GM19023 (cell line): Measurements from ENCODE around the gene STK24.
"Not testable (repeated sequence)": the region's sequence is repeated elsewhere in the genome, so short reads cannot be mapped to it uniquely, and the experiment has no call there.

ENCODE experiments used
- ATAC-seq: cut with Tn5 transposase; IDR thresholded peaks from one replicate; pipeline ENCODE4 v1.9.1; 2021; ENCODE audit warnings: mild to moderate bottlenecking, moderate library complexity; ENCODE audit not compliant: unreplicated experiment

STK24 gene

DNA sequence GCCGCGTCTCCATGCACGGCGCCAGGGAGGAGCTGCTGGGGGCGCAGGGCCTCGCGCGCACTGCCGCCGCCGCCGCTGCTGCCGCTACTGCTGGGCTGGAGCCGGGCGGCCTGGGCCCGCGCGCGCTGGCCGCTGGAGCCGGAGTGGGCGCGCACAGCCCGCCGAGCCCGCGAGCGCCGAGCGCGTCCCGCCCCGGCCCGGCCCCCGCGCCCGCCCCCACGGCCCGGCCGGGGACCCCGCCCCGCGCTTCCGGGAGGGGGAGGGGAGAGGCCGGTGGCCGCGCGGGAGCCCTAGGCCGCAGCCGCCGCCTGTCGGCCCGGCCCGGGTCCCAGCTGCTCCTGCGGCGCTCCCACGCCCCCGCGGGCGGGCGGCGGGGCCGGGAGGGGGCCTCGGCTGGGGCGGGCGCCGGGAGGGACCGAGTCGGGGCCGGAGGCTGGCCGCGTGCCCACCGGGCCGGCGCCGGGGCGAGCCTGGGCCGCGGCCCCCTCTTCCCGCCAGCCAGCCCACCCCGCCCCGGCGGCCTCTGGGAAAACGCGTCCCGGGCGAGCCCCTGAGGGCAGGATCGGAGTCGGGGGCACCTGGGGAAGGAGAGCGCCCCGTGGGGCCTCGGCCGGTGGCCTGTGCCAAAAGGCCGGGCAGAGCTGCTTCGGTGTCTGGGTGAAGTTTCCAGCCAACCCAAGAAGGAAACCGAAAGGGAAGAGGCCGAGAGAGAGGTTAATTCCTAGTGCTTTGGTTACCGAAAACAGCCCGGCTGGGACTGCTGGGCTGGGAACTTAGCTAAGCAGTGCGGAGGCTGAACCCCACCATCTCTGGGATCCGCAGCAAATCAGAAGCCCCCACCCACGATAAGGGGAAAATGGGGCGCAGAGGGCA is at the start of gene STK24:
Gene STK24 (minus strand): TSS at position 145 of the 873 bp plus-strand sequence. CDS start 321 bp downstream, outside the sequence.
- peak; percentile 71 for ATAC-seq

GRCh38 chr13:98626298-98626935 is 49.5 kb upstream of the STK24 start:
- ATAC-seq, result no peak

- not testable (repeated sequence) for ATAC-seq
Measured at GRCh38 chr13:98624589-98624988, 47.7 kb upstream of the STK24 start.

GRCh38 chr13:98622931-98623331 is 46.0 kb upstream of the STK24 start:
- no peak for ATAC-seq

DNA sequence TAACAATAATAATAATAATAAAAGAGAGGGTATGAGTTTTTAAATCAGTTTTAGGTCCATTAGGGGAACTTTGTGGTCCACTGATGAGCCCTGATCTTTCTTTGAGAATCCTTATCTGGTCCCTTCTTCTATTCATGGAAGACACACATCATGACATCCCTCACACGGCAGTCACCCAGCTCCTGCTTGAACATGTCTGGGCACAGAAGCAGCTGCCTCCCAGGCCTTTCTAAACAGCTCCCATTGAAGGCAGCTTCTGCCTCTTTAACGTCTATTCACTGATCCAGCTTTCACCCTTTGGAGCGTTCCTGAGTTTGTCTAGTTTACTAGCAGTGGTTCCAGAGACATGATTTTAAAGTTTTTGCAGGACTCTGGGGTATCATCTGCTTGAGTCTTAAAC is 42.6 kb upstream of the STK24 start:
- no peak for ATAC-seq

DNA sequence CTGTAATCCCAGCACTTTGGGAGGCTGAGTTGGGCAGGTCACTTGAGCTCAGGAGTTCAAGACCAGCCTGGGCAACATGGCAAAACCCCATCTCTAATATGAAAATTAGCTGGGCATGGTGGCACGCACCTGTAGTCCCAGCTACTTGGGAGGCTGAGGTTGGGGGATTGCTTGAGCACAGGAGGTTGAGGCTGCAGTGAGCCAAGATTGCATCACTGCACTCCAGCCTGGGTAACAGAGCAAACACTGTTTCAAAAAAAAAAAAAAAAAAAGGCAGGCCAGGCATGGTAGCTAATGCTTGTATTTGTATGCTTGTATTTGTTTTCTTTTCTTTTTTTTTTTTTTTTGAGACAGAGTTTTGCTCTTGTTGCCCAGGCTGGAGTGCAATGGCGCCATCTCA is 38.7 kb upstream of the STK24 start:
- not testable (repeated sequence) for ATAC-seq

DNA sequence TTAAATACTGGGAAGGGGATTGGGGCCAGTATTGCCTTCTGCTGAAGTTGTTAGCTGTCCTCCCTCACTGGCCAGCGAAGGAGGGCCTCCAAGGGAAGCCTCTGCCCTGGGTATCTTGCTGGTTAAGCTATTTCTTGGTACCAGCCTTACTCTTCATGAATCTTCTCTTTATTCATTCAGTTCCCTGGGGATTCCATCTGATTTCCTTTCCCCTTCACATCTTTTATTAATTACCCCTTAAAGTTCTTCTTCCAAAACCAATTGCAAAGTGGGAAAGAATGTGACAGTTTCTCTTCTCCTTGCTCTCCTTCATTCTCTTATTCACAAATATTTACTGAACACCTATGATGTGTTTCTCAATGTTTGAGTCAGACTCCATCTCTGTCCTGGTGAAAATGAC is 36.7 kb upstream of the STK24 start:
- no peak for ATAC-seq

DNA sequence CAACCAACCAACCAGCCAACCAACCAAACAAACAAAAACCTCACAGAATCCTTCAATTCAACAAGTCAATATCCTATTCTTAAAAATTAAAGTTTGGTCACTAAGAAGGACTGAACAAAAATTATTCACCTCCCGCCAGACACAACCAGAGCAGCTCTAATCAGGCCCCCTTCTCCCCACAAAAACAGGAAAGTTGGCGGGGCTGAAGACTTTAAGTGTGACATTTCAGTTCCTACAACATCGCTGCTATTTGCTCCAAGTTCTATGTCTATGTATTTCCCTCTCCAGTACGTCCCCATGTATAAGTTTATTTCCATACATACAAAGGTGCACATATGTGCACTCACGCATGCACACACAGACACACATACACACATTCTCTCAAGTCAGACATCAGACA is 32.8 kb upstream of the STK24 start:
- no peak for ATAC-seq

DNA sequence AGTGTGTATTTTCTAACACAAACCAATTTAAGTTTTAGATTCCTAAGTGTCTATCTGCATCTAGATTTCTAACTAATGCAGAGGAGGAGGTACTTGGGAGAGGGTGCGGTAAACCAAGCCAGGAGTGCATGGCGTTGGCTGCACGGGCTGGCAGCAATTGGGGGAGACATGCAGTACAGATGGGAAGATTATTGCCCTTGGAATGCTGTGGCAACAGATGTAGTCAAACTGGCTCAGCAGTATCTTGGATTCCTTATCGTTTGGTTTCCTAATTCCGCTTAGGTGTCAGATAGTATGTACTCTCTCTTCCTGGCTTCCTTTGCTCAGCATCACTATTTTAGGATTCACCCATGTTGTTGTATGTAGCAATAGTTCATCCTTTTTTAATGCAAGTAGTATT is 29.4 kb upstream of the STK24 start:
- no peak for ATAC-seq

DNA sequence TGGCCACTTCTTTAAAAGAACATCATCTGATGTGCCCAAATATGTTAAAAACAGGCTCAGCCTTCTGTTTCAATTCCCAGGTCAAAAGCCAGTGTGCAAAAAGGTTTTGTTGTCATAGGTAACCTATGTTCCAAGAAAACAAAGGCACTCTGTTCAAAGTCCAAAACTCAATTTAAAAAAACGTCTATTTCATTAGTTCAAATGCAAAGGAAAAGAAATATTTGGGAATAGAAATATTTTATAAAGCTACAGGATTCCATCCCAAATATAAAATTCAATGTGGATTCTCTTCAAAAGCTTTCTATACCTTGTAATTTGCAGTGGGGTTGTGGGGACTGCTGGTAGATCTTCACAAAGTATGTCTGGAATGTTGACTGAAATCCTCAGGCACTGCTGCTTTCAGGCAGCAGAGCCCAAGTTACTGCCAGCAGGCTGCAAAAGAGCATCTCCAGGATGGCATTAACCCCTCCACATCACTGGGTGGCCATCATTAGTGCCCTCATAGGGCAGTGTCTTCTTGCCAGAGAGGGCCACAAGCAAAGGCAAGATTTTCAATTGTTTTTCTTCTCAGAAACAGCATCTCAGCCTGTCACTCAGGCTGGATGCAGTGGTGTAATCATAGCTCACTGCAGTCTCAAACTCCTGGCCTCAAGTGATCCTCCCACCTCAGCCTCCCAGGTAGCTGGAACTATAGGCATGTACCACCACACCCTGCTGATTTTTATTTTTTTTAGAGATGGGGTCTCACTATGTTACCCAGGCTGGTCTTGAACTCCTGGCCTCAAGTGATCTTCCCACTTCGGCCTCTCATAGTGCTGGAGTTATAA is 22.8 kb upstream of the STK24 start:
- ATAC-seq, result no peak

DNA sequence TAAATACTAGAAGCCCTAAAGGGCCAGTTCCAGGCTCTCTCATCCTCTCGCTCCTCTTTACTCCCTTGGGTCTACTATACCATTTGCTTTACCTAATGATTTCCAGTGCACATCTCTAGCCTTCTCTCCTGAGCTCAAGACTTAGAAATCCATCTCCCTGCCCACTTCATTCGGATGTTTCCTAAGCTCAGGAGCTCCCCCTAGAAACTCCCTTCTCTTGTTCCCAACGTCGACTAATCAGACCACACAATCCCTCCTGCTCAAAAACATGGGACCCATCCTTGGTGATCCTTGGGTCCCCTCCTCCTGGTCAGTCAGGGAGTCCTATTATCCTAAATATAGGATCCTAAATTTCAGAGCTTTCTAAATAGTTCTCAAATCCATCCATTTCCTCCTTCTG is 21.1 kb upstream of the STK24 start:
- no peak for ATAC-seq

GRCh38 chr13:98595134-98595533 is 18.2 kb upstream of the STK24 start:
- ATAC-seq, result no peak

DNA sequence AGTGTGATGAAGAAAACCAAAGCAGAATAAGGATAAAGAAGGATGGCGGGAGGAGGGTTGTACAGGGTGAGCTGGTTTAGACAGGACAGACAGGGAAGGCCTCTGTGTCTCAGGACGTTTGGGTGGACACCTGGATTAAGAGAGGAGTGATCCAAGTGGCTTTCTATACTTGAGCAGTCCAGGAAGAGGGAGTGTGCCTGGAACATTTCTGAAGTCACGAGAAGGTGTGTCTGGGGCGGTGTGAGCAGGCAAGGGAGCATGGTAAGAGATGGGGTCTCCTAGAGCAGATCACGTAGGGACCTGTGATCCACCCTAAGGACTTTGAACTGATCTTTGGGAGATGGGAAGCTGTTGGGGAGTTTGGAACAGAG is 15.4 kb upstream of the STK24 start:
- ATAC-seq, result no peak

DNA sequence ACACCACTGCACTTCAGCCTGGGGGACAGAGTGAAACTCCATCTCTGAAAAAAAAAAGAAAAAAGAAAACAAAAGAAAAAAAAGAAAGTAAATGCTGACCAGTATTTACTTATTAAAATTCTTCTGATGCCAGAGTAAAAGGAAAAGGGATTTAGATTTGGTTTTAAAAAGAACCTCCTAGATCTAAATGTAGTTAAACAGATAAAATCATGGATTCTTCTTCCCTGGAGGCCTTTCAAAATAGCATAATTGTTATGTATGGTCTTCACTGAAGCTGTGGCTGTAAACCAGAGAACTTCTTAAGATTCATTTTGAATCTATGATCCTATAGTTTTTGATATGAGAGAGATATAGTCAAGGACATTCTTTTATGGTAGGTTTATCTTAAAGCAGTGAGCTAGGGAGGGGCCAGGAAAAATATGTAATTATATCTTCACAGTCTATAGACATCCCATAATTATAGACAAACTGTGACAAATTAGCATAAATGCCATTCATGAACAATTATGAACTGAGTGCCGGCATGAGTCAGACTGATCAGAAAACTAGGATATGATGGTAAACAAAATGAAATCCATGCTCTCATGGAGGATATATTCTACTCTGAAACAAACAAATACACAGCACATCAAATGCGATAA is 14.9 kb upstream of the STK24 start:
- ATAC-seq, result no peak

GRCh38 chr13:98590471-98590870 is 13.6 kb upstream of the STK24 start:
- ATAC-seq, result not testable (repeated sequence)

DNA sequence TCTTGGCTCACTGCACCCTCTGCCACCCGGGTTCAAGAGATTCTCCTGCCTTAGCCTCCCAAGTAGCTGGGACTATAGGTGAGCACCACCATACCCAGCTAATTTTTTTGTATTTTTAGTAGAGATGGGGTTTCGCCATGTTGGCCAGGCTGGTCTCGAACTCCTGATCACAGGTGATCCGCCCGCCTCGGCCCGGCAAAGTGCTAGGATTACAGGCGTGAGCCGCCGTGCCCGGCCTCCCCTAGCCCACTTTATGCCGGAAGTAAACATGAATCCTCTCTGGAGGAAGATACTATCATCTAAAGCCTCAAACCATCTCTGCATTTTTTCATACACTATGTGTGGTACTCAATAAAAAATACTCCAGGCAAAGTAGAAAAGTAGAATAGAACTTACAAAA is 12.6 kb upstream of the STK24 start:
- ATAC-seq, result not testable (repeated sequence)

DNA sequence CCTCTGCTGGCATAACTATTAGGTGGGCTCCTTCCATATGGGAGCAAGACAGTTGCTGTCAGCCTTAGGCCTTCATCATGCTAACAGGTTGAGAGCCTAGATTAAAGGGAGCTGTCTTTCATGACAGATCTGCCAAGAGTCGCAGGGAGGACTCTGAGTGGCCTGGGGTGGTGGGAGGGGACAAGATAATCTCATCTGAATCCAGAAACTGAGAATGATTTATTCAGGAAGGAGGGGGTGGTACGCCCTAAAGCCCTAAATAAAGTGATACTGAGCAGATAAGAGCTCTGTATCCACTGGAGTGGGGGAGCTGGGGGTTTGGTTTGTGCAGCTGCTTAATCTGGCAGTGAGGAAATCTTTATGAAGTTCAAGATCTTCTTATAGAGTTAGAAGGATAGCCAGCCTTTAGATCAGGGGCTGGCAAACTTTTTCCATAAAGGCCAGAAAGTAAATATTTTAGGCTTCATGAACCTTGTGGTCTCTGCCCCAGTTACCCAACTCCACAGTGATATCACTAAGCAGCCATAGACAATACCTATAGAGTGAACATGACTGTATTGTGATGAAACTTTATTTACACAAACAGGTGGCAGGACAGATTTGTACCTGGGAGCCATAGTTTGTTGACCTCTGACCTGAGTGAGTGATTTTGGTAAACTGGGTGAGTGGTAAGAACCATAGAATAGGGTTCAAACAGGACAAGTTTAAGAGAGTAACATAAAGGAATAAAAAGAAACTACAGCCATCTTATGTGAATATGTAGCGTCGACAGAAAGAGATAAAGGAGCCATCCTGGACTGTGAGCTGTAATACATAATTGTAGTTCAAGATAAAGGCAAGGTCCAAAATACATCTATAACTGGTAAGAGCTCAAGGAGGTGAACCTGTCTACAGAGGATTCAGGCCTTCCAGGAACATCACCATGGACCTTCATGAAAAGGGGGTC is 9.8 kb upstream of the STK24 start:
- no peak for ATAC-seq

DNA sequence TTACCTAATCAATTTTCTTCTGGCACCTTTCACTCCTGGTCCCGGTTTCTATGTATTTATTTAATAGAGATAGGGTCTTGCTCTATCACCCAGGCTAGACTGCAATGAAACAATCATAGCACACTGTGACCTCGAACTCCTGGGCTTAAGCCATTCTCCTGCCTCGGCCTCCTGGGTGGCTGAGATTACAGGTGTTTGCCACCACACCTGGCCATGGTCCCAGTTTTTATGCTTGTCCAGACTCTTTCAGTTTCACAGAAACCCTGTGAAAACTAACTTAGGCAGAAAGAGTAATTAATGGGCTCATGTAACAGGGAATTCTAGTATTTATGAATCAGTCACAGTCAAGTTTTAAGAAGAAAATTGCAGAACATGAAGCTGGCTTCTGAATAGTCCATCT is 9.0 kb upstream of the STK24 start:
- ATAC-seq, result no peak

GRCh38 chr13:98585398-98585754 is 8.5 kb upstream of the STK24 start:
- ATAC-seq, result no peak
